OCI-LY1 (cell line): Measurements from ENCODE around the gene PIK3C2G.

ENCODE experiments used
- H2AFZ ChIP-seq: fragments of 200-600 bp; sonication (generic), shearing (Covaris generic); 2 replicates; pipeline ENCODE4 v1.6.0; 2014; ENCODE audit warnings: antibody characterized with exemption, mild to moderate bottlenecking, low read length
- H3F3A ChIP-seq: fragments of 200-600 bp; sonication (generic), shearing (Covaris generic); 2 replicates; pipeline ENCODE4 v1.6.0; 2014; ENCODE audit warnings: mild to moderate bottlenecking, antibody characterized with exemption, low read length, moderate library complexity; ENCODE audit not compliant: insufficient read depth
- H3K27ac ChIP-seq: fragments of 200-600 bp; sonication (generic); 2 replicates; pipeline ENCODE4 v1.5.1; 2014; ENCODE audit warnings: low read length, mixed run types, mild to moderate bottlenecking, low read depth; ENCODE audit not compliant: poor library complexity, severe bottlenecking
- H3K27me3 ChIP-seq: fragments of 200-600 bp; sonication (generic); 2 replicates; pipeline ENCODE4 v1.6.0; 2014; ENCODE audit warnings: antibody characterized with exemption, mild to moderate bottlenecking, low read length, moderate library complexity; ENCODE audit not compliant: insufficient read depth
- H3K36me3 ChIP-seq: fragments of 200-600 bp; sonication (generic); 2 replicates; pipeline ENCODE4 v1.6.1; 2014; ENCODE audit warnings: mild to moderate bottlenecking, antibody characterized with exemption, low read length, moderate library complexity, mixed read lengths; ENCODE audit not compliant: insufficient read depth
- H3K4me1 ChIP-seq: fragments of 200-600 bp; sonication (generic); 2 replicates; pipeline ENCODE4 v1.5.1; 2014; ENCODE audit warnings: mild to moderate bottlenecking, low read length, moderate library complexity; ENCODE audit not compliant: insufficient read depth, severe bottlenecking
- H3K4me2 ChIP-seq: fragments of 200-600 bp; sonication (generic), shearing (Covaris generic); 2 replicates; pipeline ENCODE4 v1.6.1; 2014; ENCODE audit warnings: low read length
- H3K4me3 ChIP-seq: fragments of 200-600 bp; sonication (generic); 2 replicates; pipeline ENCODE4 v1.5.1; 2014; ENCODE audit warnings: low read length, low read depth, mild to moderate bottlenecking, mixed read lengths; ENCODE audit not compliant: poor library complexity, severe bottlenecking
- H3K79me2 ChIP-seq: fragments of 200-600 bp; shearing (Covaris generic); 2 replicates; pipeline ENCODE4 v1.6.1; 2016; ENCODE audit warnings: mixed run types, low read length, mixed read lengths; ENCODE audit not compliant: insufficient read depth
- H3K9ac ChIP-seq: fragments of 200-600 bp; sonication (generic), shearing (Covaris generic); 2 replicates; pipeline ENCODE4 v1.6.1; 2014; ENCODE audit warnings: mild to moderate bottlenecking, low read length, mixed read lengths
- H3K9me2 ChIP-seq: fragments of 200-600 bp; sonication (generic), shearing (Covaris generic); 2 replicates; pipeline ENCODE4 v1.6.1; 2014; ENCODE audit warnings: low read depth, mild to moderate bottlenecking, low read length, mixed read lengths
- H3K9me3 ChIP-seq: fragments of 200-600 bp; shearing (Covaris generic); 2 replicates; pipeline ENCODE4 v1.6.1; 2014; ENCODE audit warnings: low read length, mixed read lengths
- H4K20me1 ChIP-seq: fragments of 200-600 bp; sonication (generic), shearing (Covaris generic); 2 replicates; pipeline ENCODE4 v1.6.0; 2016; ENCODE audit warnings: mild to moderate bottlenecking, low read length; ENCODE audit not compliant: insufficient read depth
- EZH2 ChIP-seq: fragments of 200-600 bp; sonication (generic), shearing (Covaris generic); IDR thresholded peaks from 2 replicates; pipeline ENCODE4 v1.8.0; 2017; ENCODE audit warnings: borderline replicate concordance, mixed run types, mild to moderate bottlenecking, antibody characterized with exemption, low read length, moderate library complexity, mixed read lengths
- TF ChIP-seq, protein P1 (sequence below): fragments of 200-600 bp; sonication (generic), shearing (Covaris generic); IDR thresholded peaks from 2 replicates; pipeline ENCODE4 v1.5.1; 2017; ENCODE audit warnings: mild to moderate bottlenecking, antibody characterized with exemption, low read length, moderate library complexity, mixed read lengths

PIK3C2G gene

DNA sequence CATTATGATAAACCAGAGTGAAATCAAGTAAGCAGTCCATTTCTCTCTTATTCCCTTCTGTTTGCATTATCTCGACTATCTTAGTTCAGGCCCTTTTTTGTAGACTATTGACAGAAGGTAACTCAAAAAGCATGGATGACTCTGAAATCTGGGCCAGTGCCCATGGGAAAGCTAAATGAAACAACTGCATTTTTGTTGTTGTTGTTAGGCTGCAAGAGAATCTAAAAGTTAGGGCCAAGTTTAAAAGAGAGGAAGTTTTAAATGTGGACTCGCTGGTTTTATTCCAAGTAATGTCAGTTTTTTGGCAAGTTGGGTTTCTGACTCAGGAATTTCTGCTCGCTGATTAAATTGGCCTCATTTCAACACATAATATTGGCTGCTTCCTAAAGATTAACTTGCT is 201.1 kb downstream of the PIK3C2G start:
- Histone ChIP-seq H3K4me2 (no peak overlapping the region), H3K4me1 (no peaks in the 10 kb centered on the region)

DNA sequence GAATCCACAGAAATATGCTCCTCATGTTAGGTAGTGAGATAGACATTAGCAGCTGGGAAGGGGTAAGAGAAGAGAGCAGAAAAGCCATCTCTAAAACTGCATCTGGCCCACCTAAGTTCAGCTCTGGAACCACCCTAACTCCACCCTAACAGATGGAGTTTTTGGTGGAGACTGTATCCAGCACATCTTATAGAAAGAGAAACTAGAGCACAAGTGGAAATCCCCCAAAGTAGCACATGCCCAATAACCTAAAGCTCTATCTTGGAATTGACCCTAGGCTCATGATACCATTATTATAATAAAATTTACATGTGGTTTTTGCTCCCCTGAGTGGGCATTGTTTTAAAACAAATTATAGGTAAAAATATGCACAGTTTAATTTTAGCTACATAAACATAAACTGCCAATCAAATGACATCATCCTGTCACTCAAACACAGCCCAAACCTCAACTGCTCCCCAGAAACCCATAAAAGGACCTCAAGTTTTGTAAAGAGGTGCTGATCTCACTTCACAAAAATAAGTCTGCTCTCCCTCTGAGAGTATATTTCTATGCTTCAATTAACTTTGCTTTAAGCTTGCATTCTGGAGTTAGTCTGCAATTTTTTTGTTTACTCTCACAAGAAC is 206.4 kb downstream of the PIK3C2G start:
- H3K27me3 ChIP-seq: no peaks in the 10 kb centered on the region
- no peaks in the 10 kb centered on the region for H3K9me2 ChIP-seq
- H3K9ac ChIP-seq: no peak overlapping the region
- TF ChIP-seq, protein P1, sequence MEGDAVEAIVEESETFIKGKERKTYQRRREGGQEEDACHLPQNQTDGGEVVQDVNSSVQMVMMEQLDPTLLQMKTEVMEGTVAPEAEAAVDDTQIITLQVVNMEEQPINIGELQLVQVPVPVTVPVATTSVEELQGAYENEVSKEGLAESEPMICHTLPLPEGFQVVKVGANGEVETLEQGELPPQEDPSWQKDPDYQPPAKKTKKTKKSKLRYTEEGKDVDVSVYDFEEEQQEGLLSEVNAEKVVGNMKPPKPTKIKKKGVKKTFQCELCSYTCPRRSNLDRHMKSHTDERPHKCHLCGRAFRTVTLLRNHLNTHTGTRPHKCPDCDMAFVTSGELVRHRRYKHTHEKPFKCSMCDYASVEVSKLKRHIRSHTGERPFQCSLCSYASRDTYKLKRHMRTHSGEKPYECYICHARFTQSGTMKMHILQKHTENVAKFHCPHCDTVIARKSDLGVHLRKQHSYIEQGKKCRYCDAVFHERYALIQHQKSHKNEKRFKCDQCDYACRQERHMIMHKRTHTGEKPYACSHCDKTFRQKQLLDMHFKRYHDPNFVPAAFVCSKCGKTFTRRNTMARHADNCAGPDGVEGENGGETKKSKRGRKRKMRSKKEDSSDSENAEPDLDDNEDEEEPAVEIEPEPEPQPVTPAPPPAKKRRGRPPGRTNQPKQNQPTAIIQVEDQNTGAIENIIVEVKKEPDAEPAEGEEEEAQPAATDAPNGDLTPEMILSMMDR: no peak
- TF ChIP-seq EZH2: no peak
- no peaks in the 10 kb centered on the region; the same call in 1 of the 2 replicates for H3F3A ChIP-seq
- H3K79me2 ChIP-seq: no peaks in the 10 kb centered on the region
- H3K4me1 ChIP-seq: no peaks in the 10 kb centered on the region
- no peaks in the 10 kb centered on the region for H4K20me1 ChIP-seq
- no peaks in the 10 kb centered on the region for H3K9me3 ChIP-seq
- H2AFZ ChIP-seq: no peak overlapping the region
- H3K4me2 ChIP-seq: no peak overlapping the region
- H3K4me3 ChIP-seq: no peak overlapping the region
- H3K36me3 ChIP-seq: no peaks in the 10 kb centered on the region
- H3K27ac ChIP-seq: no peak overlapping the region

More for the DNA sequence above, 201.1 kb downstream of the PIK3C2G start:
- H2AFZ ChIP-seq: no peak overlapping the region
- no peak overlapping the region for H3K4me3 ChIP-seq
- no peak overlapping the region for H3K27ac ChIP-seq
- no peak overlapping the region for H3K9ac ChIP-seq
- H3K9me3 ChIP-seq: no peaks in the 10 kb centered on the region
- no peaks in the 10 kb centered on the region for H3K79me2 ChIP-seq
- no peaks in the 10 kb centered on the region for H3K9me2 ChIP-seq
- no peaks in the 10 kb centered on the region; the same call in 1 of the 2 replicates for H3F3A ChIP-seq
- no peaks in the 10 kb centered on the region for H3K36me3 ChIP-seq
- TF ChIP-seq EZH2: no peak
- TF ChIP-seq, protein P1: no peak
- no peaks in the 10 kb centered on the region for H4K20me1 ChIP-seq
- no peaks in the 10 kb centered on the region for H3K27me3 ChIP-seq

DNA sequence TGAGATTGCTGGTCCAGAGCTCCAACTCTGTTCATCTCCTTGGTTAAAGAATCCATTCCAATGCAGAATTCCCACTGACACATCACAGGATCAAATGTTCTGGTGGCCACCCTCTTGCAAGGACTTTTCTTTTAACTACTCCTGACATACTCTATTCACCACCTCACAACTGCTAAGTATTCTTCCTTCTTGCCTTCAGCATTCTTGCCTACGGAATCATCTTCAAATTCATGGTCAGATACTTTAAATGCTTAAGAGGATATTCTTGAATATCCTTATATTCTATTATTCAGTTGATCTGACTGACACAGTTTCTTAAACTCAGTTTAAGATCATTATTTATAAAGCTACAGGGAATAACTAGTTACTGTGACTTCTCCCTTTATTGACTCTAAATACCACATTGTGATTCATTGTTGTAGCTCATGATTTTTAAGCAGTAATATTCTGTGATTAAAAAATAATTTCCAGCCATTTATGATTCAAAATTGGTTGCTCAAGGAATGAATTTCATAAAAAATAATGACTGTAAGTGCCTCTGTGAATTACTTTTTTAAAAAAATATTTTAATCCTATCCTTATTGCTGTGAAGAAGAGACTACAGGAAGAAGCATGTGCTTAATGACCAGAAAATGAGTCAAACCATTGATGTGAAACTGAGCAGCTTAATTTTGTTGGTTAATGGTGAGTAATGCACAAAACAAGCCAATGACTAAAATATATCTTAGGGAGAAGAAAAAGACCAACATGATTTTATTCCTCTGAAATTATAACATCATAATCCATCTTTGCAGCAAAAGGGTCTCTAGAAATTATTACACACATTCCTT is 207.1 kb downstream of the PIK3C2G start:
- H3K9ac ChIP-seq: no peak overlapping the region
- H3K79me2 ChIP-seq: no peaks in the 10 kb centered on the region
- no peak for TF ChIP-seq EZH2
- TF ChIP-seq, protein P1: no peak
- no peak overlapping the region for H2AFZ ChIP-seq
- H3F3A ChIP-seq: no peaks in the 10 kb centered on the region; the same call in 1 of the 2 replicates
- no peak overlapping the region for H3K4me2 ChIP-seq
- no peaks in the 10 kb centered on the region for H3K9me2 ChIP-seq
- no peaks in the 10 kb centered on the region for H3K36me3 ChIP-seq
- H3K9me3 ChIP-seq: no peaks in the 10 kb centered on the region
- no peak overlapping the region for H3K4me3 ChIP-seq
- no peaks in the 10 kb centered on the region for H4K20me1 ChIP-seq
- H3K27ac ChIP-seq: no peak overlapping the region
- no peaks in the 10 kb centered on the region for H3K27me3 ChIP-seq
- H3K4me1 ChIP-seq: no peaks in the 10 kb centered on the region
